HepG2 (cell line): ENCODE results near the gene CACNA1D. TPM values are rescaled to one million over a fixed set of nuclear protein-coding genes. Genes with fewer than 3 reads are reported as not detected.
A peak's percentile ranks its signal among the peaks of the same experiment; 100 is the strongest.

Experiments used
- ATRX ChIP-seq: sonication (generic); formaldehyde crosslinking; IDR thresholded peaks from 2 replicates; pipeline ENCODE4 v1.4.0; 2020; ENCODE audit warnings: missing genetic modification reagents, borderline replicate concordance
- CBX1 ChIP-seq: IDR thresholded peaks from one replicate; pipeline ENCODE4 v1.6.1; 2016; ENCODE audit warnings: antibody characterized with exemption, low read depth
- CHD2 ChIP-seq: IDR thresholded peaks from 2 replicates; pipeline ENCODE4 v1.6.1; 2011; ENCODE audit warnings: low read depth, low read length, improper control_type of control experiment
- ETV6 ChIP-seq: sonication (generic); formaldehyde crosslinking; conservative IDR thresholded peaks from 2 replicates; pipeline ENCODE4 v1.4.0; 2020; ENCODE audit warnings: missing genetic modification reagents
- FOSL2 ChIP-seq: sonication (generic); formaldehyde crosslinking; IDR thresholded peaks from 2 replicates; pipeline ENCODE4 v1.4.0; 2020; ENCODE audit warnings: missing genetic modification reagents
- GABPA ChIP-seq, 2 experiments: IDR thresholded peaks; 2 replicates each; pipeline ENCODE4 v1.6.1; 2011 to 2016; ENCODE audit warnings: low read depth in 2 of 2, low read length in 1 of 2, missing biosample characterization in 1 of 2, missing genetic modification characterization in 1 of 2
- GABPB1 ChIP-seq: IDR thresholded peaks from 2 replicates; pipeline ENCODE4 v1.6.1; 2016; ENCODE audit warnings: mild to moderate bottlenecking, missing genetic modification reagents, moderate library complexity, missing compliant biosample characterization
- HDAC6 ChIP-seq: fragments of 200-600 bp; sonication (generic); IDR thresholded peaks from 2 replicates; pipeline ENCODE4 v1.7.0; 2017; ENCODE audit warnings: mild to moderate bottlenecking, antibody characterized with exemption, low read length, low read depth
- HNRNPLL ChIP-seq: fragments of 200-400 bp; formaldehyde crosslinking; IDR thresholded peaks from 2 replicates; pipeline ENCODE4 v1.6.1; 2017; ENCODE audit warnings: mild to moderate bottlenecking, low read depth, low read length; ENCODE audit not compliant: poor library complexity, severe bottlenecking
- KAT2B ChIP-seq: fragments of 150-350 bp; IDR thresholded peaks from 2 replicates; pipeline ENCODE4 v1.6.1; 2014; ENCODE audit warnings: low read depth, low read length, borderline replicate concordance
- MZF1 ChIP-seq: sonication (generic); formaldehyde crosslinking; IDR thresholded peaks from 2 replicates; pipeline ENCODE4 v1.8.1; 2023; ENCODE audit warnings: mild to moderate bottlenecking, missing genetic modification reagents, borderline replicate concordance
- PITX1 ChIP-seq: sonication (generic); formaldehyde crosslinking; IDR thresholded peaks from 2 replicates; pipeline ENCODE4 v1.5.1; 2020; ENCODE audit warnings: mild to moderate bottlenecking, missing genetic modification reagents
- POGK ChIP-seq: sonication (generic); formaldehyde crosslinking; conservative IDR thresholded peaks from 2 replicates; pipeline ENCODE4 v1.8.0; 2022; ENCODE audit warnings: mild to moderate bottlenecking, moderate library complexity, missing genetic modification reagents
- RELA ChIP-seq: sonication (generic); formaldehyde crosslinking; IDR thresholded peaks from 2 replicates; pipeline ENCODE4 v1.4.0; 2020; ENCODE audit warnings: missing genetic modification reagents
- SATB2 ChIP-seq: sonication (generic); formaldehyde crosslinking; IDR thresholded peaks from 2 replicates; pipeline ENCODE4 v1.5.0; 2020; ENCODE audit warnings: missing genetic modification reagents
- SIN3A ChIP-seq: IDR thresholded peaks from 2 replicates; pipeline ENCODE4 v1.6.1; 2011; ENCODE audit warnings: low read depth, mild to moderate bottlenecking, control low read depth, low read length, borderline replicate concordance
- SMAD9 ChIP-seq: sonication (generic); formaldehyde crosslinking; IDR thresholded peaks from 2 replicates; pipeline ENCODE4 v1.5.1; 2020; ENCODE audit warnings: mild to moderate bottlenecking, missing genetic modification reagents
- TBX3 ChIP-seq: fragments of 450-650 bp; IDR thresholded peaks from 2 replicates; pipeline ENCODE4 v1.6.1; 2017; ENCODE audit warnings: antibody characterized with exemption, mild to moderate bottlenecking, inconsistent platforms, borderline replicate concordance
- THRA ChIP-seq: sonication (generic); formaldehyde crosslinking; IDR thresholded peaks from 2 replicates; pipeline ENCODE4 v1.4.0; 2020; ENCODE audit warnings: missing genetic modification reagents, borderline replicate concordance
- TRAFD1 ChIP-seq: sonication (generic); formaldehyde crosslinking; IDR thresholded peaks from 2 replicates; pipeline ENCODE4 v1.5.1; 2020; ENCODE audit warnings: missing genetic modification reagents, mild to moderate bottlenecking, borderline replicate concordance
- ZFP36L1 ChIP-seq: sonication (generic); formaldehyde crosslinking; IDR thresholded peaks from 2 replicates; pipeline ENCODE4 v1.8.0; 2022; ENCODE audit warnings: mild to moderate bottlenecking, missing genetic modification reagents, moderate library complexity
- ZNF124 ChIP-seq: sonication (generic); formaldehyde crosslinking; IDR thresholded peaks from 2 replicates; pipeline ENCODE4 v1.4.0; 2020; ENCODE audit warnings: missing genetic modification reagents
- ZNF326 ChIP-seq: sonication (generic); formaldehyde crosslinking; IDR thresholded peaks from 2 replicates; pipeline ENCODE4 v1.4.0; 2020; ENCODE audit warnings: missing genetic modification reagents, borderline replicate concordance
- ZNF335 ChIP-seq: sonication (generic); formaldehyde crosslinking; IDR thresholded peaks from 2 replicates; pipeline ENCODE4 v1.4.0; 2020; ENCODE audit warnings: missing genetic modification reagents
- ZNF44 ChIP-seq: sonication (generic); formaldehyde crosslinking; IDR thresholded peaks from 2 replicates; pipeline ENCODE4 v1.5.1; 2020; ENCODE audit warnings: mild to moderate bottlenecking, missing genetic modification reagents
- ZNF549 ChIP-seq: sonication (generic); formaldehyde crosslinking; IDR thresholded peaks from 2 replicates; pipeline ENCODE4 v1.5.0; 2020; ENCODE audit warnings: missing genetic modification reagents
- ZNF598 ChIP-seq: sonication (generic); formaldehyde crosslinking; IDR thresholded peaks from 2 replicates; pipeline ENCODE4 v1.5.1; 2020; ENCODE audit warnings: mild to moderate bottlenecking, missing genetic modification reagents, borderline replicate concordance
- polyA plus RNA-seq, 8 experiments: library from polyadenylated mRNA; depleted of rRNA in 3 of 8; stranded (reverse) in 7 of 8; unstranded in 1 of 8; fragments of >200 nt; fragmentation: Illumina TruSeq in 4 of 8; extraction: Trizol in 4 of 8; gene quantifications; 2 replicates each; pipeline versions ENCODE4 v1.2.1 to v1.2.3, GENCODE V29; 2011 to 2016; ENCODE audit warnings: low read depth in 4 of 8, missing spikeins in 1 of 8, mixed read lengths in 1 of 8; ENCODE audit not compliant: insufficient read depth in 1 of 8
- total RNA-seq, 5 experiments: library from RNA; depleted of rRNA; stranded (reverse); fragments of >200 nt; fragmentation: Illumina TruSeq; extraction: Trizol; gene quantifications; 2 replicates each; pipeline ENCODE4 v1.2.3, GENCODE V29; 2016; ENCODE audit warnings: low read depth in 1 of 5

CACNA1D gene
- total and polyA plus RNA-seq, 2 of the 13 experiments (the other 11 are each of a cell fraction or from before 2014, with no cell fraction given), result 0.26 to 0.38 TPM

DNA sequence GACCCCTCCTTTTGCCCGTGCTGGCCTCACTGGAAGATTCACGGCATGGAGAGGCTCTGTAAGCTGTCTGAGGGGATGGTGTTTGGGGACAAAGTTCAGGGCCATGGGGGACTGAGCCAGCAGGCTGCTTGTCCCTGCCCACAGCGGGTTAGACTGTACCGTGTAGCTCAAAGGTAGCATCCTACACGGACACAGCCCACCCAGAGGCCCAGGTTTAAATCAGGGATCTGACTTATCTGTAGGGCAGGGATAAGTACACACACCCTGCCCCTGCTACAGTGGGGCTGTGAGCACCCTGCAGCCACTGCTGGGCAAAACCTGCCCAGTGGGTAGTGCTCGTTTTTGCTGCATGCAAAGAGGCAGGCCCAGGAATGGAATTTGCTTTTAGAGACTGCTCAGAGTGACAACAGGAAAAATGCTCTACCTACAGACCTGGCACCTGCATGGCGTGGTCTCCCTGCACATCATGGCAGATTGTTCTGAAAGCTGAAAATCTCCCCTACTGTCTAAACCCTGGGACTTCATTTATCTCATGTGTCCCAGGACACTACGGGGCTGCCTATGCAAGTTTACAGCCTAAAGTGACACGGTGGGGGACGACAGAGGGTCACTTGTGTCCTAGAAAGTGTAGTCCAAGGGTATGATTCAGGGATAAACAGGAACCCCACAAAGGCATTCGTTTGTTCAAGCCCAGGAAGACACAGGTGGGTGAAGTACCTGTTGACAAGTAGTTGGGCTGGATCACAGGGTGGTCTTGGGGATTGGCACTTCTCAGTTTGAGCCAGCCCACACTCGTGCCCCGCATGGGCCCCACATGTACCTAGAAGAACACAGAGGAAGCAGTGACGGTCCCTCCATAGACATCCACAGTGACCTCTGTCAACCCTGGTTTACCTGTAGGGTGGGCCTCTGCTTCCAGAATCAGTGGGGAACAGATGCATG is 324.1 kb downstream of the CACNA1D start (continued):
- TF ChIP-seq ATRX (CRISPR knock-in tag) (no peak), CHD2 (no peak), SIN3A (no peak), RELA (no peak), ZFP36L1 (CRISPR knock-in tag) (no peak), MZF1 (CRISPR knock-in tag) (no peak), GABPA (IDR thresholded peaks at IDR 0.05; ENCODE audit: low read depth, low read length) (no peak), GABPA (CRISPR knock-in tag; IDR thresholded peaks at IDR 0.05; ENCODE audit: low read depth) (no peak), POGK (CRISPR knock-in tag) (peak; percentile 99), ZNF326 (CRISPR knock-in tag) (no peak), TRAFD1 (CRISPR knock-in tag) (no peak), HDAC6 (no peak), TBX3 (no peak), KAT2B (no peak), CBX1 (no peak), HNRNPLL (no peak), THRA (CRISPR knock-in tag) (no peak), ZNF549 (CRISPR knock-in tag) (no peak), ZNF335 (CRISPR knock-in tag) (no peak), ZNF124 (CRISPR knock-in tag) (no peak), SATB2 (CRISPR knock-in tag) (no peak), GABPB1 (CRISPR knock-in tag) (no peak), ETV6 (CRISPR knock-in tag) (no peak), FOSL2 (CRISPR knock-in tag) (peak; percentile 27; the same call in 1 of the 2 replicates), ZNF598 (CRISPR knock-in tag) (no peak), ZNF44 (CRISPR knock-in tag) (no peak), SMAD9 (CRISPR knock-in tag) (no peak), PITX1 (CRISPR knock-in tag) (peak; percentile 67; the same call in 1 of the 2 replicates)
